GM18502 (cell line): ENCODE results near the gene ADGRE1.
"Not testable (repeated sequence)": the region's sequence is repeated elsewhere in the genome, so short reads cannot be mapped to it uniquely, and the experiment has no call there.

Source experiments
- ATAC-seq: cut with Tn5 transposase; IDR thresholded peaks from one replicate; pipeline ENCODE4 v1.9.1; 2021; ENCODE audit warnings: mild to moderate bottlenecking; ENCODE audit not compliant: unreplicated experiment, poor library complexity

ADGRE1 gene

GRCh38 chr19:6887316-6887715 lies at the start of gene ADGRE1:
Gene ADGRE1 (plus strand): TSS chr19:6887579. CDS start chr19:6887609, 30 bp downstream.
- ATAC-seq = no peak

- ATAC-seq = no peak
Measured at GRCh38 chr19:6838062-6838655, 49.2 kb upstream of the ADGRE1 start.

- no peak for ATAC-seq
Measured at GRCh38 chr19:6842871-6843607, 44.3 kb upstream of the ADGRE1 start.

- no peak for ATAC-seq
Measured at GRCh38 chr19:6847828-6848200, 39.6 kb upstream of the ADGRE1 start.

- ATAC-seq = no peak
Measured at GRCh38 chr19:6848986-6849385, 38.4 kb upstream of the ADGRE1 start.

GRCh38 chr19:6849876-6850275 lies 37.5 kb upstream of the ADGRE1 start:
- ATAC-seq = no peak

- no peak for ATAC-seq
Measured at GRCh38 chr19:6851359-6851758, 36.0 kb upstream of the ADGRE1 start.

- ATAC-seq = no peak
Measured at GRCh38 chr19:6852001-6852400, 35.4 kb upstream of the ADGRE1 start.

- ATAC-seq = no peak
Measured at GRCh38 chr19:6853868-6854267, 33.5 kb upstream of the ADGRE1 start.

- ATAC-seq = no peak
Measured at GRCh38 chr19:6854758-6855157, 32.6 kb upstream of the ADGRE1 start.

- no peak for ATAC-seq
Measured at GRCh38 chr19:6856749-6857372, 30.5 kb upstream of the ADGRE1 start.

GRCh38 chr19:6861683-6862286 lies 25.6 kb upstream of the ADGRE1 start:
- ATAC-seq = no peak

GRCh38 chr19:6862673-6863078 lies 24.7 kb upstream of the ADGRE1 start:
- peak; percentile 62 for ATAC-seq

- no peak for ATAC-seq
Measured at GRCh38 chr19:6864325-6864940, 22.9 kb upstream of the ADGRE1 start.

- ATAC-seq = no peak
Measured at GRCh38 chr19:6865849-6866248, 21.5 kb upstream of the ADGRE1 start.

- no peak for ATAC-seq
Measured at GRCh38 chr19:6866741-6867151, 20.6 kb upstream of the ADGRE1 start.

- no peak for ATAC-seq
Measured at GRCh38 chr19:6868351-6868750, 19.0 kb upstream of the ADGRE1 start.

GRCh38 chr19:6869151-6869882 lies 18.1 kb upstream of the ADGRE1 start:
- ATAC-seq = not testable (repeated sequence)

- no peak for ATAC-seq
Measured at GRCh38 chr19:6873708-6874431, 13.5 kb upstream of the ADGRE1 start.
